NCI-H510A treated with DMSO at 0.1 percent for 48 hours (cell line): ENCODE data around the gene SLC44A1.

Source experiments
- DNase-seq: peaks from one replicate; lab custom pipeline; 2025; lab: John Stamatoyannopoulos, UW

Gene SLC44A1

GRCh38 chr9:105244003-105244733 is at the start of gene SLC44A1:
Gene SLC44A1 (plus strand): TSS chr9:105244651. CDS start chr9:105244869, 218 bp downstream.
- DNase-seq = peak; percentile 90

DNA sequence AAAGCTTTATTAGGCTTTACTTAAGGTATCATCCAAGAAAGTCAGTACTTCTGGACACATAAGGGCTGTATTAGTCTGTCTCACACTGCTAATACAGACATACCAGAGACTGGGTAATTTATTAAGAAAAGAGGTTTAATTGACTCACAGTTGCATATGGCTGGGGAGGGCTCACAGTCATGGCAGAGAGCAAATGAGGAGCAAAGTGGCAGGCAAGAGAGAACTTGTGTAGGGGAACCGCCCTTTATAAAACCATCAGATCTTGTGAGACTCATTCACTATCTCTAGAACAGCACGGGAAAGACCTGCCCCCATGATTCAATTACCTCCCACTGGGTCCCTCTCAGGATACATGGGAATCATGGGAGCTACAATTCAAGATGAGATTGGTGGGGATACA is 49.2 kb upstream of the SLC44A1 start:
- DNase-seq = no peak

- no peak for DNase-seq
Measured at GRCh38 chr9:105198023-105198422, 46.4 kb upstream of the SLC44A1 start.

DNA sequence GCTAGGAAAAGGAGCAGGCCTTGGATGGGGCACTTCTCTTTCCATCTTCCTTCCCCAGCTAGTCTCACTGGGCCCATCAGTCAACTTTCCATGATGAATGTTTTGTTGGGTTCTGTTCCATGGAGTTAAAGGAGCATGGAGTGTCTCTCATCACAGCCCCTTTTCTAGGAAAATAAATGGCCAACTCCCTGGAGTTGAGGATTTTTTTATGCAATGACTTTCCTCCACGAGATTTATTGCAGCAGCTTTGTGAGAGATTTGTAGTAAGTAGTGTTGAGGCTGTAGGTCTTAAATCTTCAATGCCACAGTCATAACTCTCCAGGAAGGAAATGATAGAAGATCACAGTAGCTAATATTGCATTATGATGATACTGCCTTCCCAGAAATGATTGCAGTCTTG is 45.6 kb upstream of the SLC44A1 start:
- no peak for DNase-seq

GRCh38 chr9:105204416-105204815 is 40.0 kb upstream of the SLC44A1 start:
- DNase-seq = no peak

DNA sequence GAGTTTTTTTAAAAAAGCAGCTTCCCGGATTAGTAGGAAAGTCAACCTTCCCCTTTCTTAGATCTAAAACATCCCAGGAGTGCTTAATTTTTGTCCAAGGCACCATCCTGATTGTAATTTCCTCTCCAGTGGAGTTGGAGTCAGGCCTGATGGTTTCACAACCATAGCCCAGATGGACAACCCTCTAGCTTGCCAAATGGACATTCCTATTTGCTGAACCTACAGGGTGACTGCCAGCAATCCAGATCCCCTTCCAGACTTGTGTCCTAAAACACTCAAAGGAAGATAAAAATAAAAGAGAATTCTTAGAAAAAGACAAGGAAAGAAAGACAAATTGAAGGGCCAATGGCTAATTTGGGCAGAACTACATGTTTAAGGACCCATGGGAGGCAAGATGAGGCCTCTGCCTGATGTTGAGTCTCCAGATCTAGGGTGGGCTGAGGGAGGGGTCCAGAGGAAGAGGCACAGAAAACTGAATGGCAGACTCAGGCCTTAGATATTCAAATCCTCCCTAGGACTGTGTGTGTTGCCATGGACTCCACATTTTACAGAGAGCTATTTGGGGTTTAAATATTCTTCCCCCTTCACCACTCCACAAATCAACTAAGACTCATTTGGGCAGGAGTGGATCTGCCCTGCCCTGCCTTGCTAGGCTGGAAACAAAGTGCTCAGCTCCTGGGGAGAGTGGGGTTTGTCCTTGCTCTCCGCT is 38.5 kb upstream of the SLC44A1 start:
- DNase-seq = no peak

DNA sequence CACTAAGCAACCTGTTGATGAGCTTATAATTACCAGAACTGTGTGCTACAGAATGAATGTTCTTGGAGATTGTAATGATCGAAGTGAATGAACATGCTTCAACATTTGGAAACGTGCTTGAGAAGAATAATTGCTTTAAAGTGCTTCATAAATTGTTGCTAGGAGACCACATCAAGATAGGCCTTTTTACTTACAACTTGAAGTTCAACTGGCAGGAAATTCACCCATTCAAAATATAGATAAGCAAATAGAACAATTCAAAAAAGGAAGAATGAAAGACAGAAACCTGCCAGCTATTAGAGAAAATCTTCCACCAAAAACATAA is 38.0 kb upstream of the SLC44A1 start:
- peak; percentile 2 for DNase-seq

GRCh38 chr9:105206821-105207699 is 37.4 kb upstream of the SLC44A1 start:
- DNase-seq = no peak

DNA sequence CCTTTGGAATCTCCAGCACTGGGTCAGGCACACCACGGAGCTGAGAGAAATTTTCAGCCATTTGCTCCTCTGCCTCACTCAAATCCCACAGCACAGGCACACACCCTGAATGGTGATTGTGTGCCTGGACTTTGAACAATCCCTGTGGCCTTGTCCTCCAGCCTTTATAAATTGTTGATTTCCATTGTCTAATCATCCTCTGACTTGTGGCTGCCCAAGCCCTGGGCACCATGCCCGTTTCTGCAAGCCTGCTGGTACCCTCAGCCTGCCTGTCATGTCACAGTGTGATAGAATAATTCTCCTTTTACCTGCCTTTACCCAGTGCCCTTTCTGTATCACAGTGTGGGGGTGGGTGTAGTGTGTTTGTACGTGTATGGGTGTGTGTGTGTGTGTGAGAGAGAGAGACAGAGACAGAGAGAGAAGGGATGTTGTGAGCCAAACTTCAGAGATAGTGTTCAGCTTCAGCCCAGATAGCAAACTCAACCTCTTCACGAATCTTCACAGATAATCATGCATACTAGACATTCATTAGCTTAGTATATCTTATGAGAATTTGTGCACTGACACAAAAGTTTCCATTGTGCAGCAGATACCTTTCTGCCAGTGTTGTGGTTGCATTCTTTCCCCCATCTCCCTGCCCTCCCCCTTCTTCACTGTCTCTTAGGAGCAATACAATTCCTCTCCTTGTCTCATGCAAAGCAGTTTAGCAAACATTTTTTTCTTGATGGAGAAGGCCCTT is 27.8 kb upstream of the SLC44A1 start:
- no peak for DNase-seq

GRCh38 chr9:105218673-105219072 is 25.8 kb upstream of the SLC44A1 start:
- no peak for DNase-seq

DNA sequence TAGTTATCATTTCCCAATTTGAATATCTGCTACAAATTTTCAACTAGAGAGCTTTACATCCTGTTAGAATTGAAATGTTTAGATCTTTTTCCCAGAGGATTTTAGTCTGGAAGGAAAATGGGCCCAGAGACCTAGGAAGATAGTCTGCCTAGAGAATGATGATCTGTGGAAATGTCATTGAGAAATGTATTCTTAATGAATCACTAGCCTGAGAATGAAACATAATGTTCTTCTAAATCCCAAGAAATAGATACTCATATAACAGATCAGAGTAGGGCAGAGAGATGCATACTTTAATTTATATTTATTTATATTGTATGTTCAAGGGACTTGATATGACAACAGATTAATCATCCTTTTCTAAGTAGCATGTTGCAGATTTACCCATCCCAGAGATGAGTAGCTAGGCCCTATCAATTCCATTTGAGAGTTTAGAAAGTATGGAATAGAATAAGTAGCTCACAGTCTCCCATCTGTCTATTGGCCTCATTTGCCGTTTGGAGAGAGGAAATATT is 25.1 kb upstream of the SLC44A1 start:
- no peak for DNase-seq

DNA sequence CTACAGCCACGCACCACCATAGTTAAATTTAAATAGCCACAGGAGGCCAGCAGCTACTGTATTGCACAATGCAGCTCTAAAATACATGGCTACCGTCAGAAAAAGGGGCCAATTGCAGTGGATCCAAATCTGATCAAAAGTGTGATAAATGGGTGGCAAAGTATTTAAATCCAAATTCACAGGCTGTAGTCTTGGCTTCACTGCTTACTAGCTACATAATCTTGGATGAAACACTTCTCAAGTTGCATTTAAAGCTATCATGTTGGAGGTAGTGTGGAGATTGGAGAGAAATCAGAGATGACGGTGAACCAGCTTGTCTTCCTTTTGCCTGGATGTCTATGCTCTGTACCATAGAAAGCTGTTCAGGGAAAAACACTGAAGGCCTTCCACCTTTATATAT is 24.0 kb upstream of the SLC44A1 start:
- DNase-seq = no peak

DNA sequence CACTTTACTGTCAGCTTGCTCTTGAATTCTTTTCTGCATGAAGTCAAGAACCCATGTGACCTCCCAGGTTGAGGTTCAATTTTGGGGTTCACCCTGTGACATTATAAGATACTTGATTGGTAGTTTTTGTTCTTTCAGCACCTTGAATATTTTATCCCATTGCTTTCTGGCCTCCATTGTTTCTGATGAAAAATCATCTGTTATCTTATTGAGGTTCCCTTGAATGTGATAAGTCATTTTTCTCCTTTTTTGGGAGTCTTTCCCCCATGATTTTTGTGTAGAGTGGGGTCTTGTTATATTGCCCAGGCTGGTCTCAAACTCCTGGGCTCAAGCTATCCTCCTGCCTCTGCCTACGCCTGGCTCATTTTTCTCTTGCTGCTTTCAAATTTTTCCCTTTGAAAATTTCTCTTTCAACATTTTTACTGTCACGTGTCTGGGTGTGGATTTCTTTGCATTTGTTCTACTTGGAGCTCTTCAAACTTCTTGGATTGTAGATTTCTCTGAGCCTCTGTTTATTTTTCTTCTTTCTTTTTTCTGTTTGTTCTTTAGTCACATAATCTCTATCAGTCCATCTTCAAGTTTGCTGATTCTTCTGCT is 20.8 kb upstream of the SLC44A1 start:
- no peak for DNase-seq

GRCh38 chr9:105226055-105226454 is 18.4 kb upstream of the SLC44A1 start:
- no peak for DNase-seq

GRCh38 chr9:105232207-105232606 is 12.2 kb upstream of the SLC44A1 start:
- no peak for DNase-seq

DNA sequence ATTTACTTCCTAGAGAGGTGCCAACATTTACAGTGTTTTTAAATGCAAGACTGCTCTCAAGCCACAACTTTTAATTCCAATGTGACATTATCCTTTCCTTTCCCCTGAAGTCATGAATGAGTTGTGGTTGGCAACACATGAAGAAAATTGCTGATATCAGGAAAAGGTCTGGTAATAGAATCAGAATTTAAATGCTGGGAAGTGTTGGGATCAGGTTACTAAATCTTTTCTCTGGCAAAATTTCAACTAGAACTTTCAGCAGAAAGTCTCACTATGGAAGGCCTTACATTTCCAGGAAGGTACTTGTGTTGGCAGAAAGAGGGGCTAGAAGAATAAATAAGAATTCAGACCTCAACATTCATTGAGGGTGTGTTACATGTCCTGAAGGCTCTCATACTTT is 10.6 kb upstream of the SLC44A1 start:
- no peak for DNase-seq

DNA sequence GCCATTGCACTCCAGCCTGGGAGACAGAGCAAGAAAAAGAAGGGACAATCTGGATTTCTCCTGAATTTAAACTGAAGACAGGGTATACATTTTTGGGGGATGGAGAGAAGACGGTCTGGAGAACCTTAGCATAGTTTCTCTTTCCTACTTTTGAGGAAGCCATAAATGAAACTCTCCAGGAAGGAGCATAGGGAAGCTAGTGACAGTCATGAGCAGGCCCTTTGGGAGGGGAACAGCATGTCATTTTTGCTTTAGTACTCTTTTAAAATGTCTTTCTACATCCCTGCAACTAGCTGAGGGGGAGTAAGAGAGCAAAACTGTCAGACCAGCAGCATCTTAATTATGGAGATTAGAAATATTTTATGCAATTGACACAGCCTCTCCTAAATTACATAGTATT is 8.2 kb upstream of the SLC44A1 start:
- DNase-seq = no peak

GRCh38 chr9:105237246-105237645 is 7.2 kb upstream of the SLC44A1 start:
- no peak for DNase-seq

GRCh38 chr9:105238302-105238701 is 6.1 kb upstream of the SLC44A1 start:
- no peak for DNase-seq

DNA sequence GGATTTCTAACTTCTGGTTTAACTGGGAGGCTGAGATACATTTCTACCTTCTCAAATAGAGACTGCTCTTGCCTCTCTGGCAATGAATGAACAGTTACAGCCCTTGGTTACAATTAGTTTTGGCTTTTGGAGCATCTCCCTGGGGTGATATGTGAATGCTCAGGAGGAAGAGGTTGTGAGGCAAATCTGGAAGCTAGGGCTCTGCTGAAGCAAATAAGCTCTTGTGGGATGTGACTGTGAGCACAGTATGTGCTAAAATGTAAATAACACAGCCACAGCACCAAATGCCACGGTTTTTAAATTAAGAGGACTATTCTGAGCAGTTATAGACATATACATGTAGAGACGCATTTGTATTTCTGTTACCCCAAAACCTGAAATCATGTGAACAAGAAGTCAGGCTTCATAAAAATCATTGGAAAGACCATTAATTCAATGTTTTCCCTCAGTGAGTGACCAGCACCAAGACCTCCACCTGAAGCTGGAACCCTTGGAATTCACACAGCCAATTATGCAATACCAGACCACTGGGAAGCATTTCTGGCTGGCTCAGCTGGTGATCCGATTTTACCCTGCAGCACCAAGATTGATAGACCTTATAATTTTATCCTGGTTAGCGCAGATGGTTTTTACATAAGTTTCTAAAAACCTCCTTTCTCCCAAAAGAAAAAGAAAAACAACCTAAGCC is 3.0 kb upstream of the SLC44A1 start:
- DNase-seq = no peak

GRCh38 chr9:105242062-105242461 is 2.4 kb upstream of the SLC44A1 start:
- DNase-seq = no peak
